GM19324 (cell line): Measurements from ENCODE around the gene VWA8.
"Not testable (repeated sequence)": the region's sequence is repeated elsewhere in the genome, so short reads cannot be mapped to it uniquely, and the experiment has no call there.

Source experiments
- ATAC-seq: cut with Tn5 transposase; IDR thresholded peaks from one replicate; pipeline ENCODE4 v1.9.1; 2021; ENCODE audit warnings: mild to moderate bottlenecking, moderate library complexity; ENCODE audit not compliant: unreplicated experiment, low FRiP score

The VWA8 gene

DNA sequence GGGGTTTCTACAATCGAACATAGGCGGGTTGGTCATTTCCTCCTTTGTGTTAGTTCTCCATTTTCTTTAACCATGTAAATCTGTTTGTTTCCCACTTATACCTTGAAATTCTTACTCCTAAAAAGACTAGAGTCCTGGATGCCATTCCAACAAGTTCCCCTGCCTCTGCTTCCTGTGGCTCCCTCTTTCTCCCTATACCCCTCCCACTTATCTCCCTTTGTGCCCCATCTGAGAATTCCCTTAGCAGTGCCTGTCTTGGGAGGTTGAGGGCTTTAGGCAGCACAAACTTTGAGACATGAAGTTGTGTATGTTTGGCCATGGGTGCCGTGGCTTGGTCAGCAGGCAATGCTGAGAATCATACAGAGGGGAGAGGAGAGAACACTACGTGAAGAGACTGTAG lies 327.1 kb downstream of the VWA8 start:
- no peak for ATAC-seq

DNA sequence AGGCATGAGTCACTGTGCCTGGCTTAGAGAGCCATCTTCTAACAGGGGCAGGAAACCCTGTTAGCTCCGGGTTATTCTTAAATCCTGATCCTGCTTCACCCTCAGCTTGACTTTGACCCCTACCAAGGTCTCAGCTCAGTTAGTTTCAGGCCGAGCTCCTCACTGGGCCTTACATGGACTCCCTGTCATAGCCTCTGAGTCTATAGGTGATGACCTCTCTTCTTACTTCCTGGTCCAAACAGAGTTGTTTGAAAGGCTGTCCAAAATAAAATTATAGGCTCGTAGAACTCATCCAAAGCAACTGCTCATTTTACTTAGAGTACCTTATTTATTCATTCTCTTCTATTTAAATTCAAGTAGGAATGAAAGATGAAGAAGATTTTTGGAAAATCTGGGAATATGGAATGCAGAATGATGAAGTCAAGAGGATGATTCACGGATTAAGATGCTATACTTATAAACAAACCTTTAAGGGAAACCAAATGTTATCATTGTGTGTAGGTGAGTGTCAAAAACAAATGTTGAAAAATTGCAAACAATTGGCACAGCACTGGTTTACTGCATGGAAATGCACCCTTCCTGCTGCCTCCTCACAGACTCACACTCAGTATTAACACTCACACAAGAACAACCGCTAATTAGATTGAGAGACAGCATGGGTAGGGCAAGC lies 329.5 kb downstream of the VWA8 start:
- no peak for ATAC-seq

- ATAC-seq = no peak
Measured at GRCh38 chr13:41627425-41627824, 333.5 kb downstream of the VWA8 start.

DNA sequence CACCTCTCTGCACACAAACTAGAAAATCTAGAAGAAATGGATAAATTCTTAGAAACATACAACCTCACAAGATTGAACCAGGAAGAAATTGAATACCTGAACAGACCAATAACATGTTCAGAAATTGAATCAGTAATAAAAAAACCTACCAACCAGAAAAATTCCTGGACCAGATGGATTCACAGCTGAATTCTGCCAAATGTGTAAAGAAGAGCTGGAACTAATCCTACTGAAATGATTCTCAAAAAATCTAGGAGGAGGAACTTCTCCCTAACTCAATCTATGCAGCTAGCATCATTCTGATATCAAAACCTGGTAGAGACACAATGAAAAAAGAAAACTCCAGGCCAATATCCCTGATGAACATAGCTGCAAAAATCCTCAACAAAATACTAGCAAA lies 336.9 kb downstream of the VWA8 start:
- no peak for ATAC-seq

GRCh38 chr13:41622432-41623429 lies 338.2 kb downstream of the VWA8 start:
- no peak for ATAC-seq

DNA sequence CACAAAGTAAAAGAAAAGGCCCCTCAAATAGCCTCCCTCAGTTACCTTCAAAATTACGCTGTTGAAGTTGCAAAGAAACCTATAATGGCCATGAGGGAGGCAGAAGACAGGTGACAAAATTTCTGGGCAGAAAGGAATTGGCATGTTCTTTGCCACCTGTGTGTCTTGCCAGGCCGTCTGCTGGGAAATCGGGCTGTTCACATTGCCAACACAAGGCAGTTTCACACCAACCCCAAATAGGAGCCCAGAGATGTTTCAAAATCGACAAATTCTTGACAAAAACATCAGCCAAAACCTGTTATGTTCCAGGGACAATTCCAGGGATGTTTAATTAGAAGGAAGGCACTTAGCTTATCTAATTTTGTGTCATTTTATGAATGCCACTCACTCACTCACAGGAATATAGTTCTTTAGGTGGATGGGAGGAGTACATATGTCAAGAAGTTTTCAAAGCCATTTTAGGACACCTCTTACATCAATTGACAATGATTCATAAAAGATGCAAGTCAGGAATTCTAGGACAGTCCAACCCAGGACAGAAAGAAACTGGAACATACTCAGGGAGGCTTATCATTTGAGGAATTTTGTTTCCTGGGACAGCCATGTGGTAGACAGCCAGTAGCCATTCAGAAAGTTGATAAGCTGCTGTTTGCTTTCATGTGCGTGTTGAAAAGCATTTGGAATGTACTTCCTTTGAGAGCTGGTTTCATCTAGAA lies 339.0 kb downstream of the VWA8 start:
- no peak for ATAC-seq

- not testable (repeated sequence) for ATAC-seq
Measured at GRCh38 chr13:41617633-41618032, 343.3 kb downstream of the VWA8 start.

- ATAC-seq = no peak
Measured at GRCh38 chr13:41616151-41616550, 344.8 kb downstream of the VWA8 start.

DNA sequence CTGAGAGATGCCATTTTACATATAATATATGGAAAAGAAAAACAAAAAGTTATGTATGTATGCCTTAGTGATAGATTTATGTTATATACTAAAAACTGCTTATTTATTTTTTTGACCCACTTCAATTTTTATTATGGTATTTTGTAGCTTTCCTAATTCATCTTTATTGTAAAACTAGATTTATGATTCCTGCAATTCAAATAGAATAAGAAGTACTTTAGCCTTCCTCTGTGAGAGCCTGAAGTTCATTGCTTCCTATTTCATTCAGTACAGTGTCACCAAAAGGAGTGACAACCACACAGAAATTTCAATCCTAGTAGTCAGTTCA lies 345.4 kb downstream of the VWA8 start:
- ATAC-seq = no peak

- ATAC-seq = no peak
Measured at GRCh38 chr13:41614671-41615527, 346.0 kb downstream of the VWA8 start.

- ATAC-seq = no peak
Measured at GRCh38 chr13:41613984-41614661, 346.8 kb downstream of the VWA8 start.

- no peak for ATAC-seq
Measured at GRCh38 chr13:41613471-41613870, 347.4 kb downstream of the VWA8 start.

- ATAC-seq = no peak
Measured at GRCh38 chr13:41611385-41611784, 349.5 kb downstream of the VWA8 start.

DNA sequence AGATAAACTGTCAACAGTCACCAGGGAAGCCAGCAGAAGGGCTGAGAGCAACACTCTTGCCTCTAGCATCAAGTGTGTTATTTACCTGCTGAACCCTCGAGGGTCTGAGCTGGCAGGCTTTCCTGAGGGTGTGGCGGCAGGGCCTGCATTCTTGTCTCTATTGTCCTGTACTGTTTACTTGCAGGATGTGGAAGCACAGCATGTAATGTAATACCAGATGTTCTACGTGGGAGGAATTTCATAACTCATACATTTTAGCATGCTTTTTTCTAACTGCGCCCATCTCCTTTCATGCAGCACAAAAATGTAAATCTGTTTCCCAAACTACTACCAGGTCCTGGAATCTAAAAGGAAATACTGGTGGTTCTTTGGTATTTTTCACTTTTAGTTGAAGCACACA lies 350.5 kb downstream of the VWA8 start:
- no peak for ATAC-seq

- no peak for ATAC-seq
Measured at GRCh38 chr13:41609828-41610227, 351.1 kb downstream of the VWA8 start.

DNA sequence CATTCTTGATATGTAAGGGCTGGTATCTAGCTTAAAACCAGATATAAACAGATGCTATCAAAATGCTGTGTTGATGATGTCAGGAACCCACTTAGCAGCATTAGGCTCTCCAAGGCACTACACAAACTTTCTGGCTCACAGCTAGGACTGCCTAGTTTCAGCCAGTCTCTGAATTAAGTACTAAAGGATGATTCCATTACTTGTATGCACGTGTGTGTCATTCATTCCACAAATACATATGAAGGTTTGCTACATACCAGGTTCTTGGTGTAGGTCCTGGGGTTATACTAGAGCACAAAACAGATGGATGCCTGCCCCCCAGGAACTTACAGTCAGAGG lies 352.1 kb downstream of the VWA8 start:
- no peak for ATAC-seq

DNA sequence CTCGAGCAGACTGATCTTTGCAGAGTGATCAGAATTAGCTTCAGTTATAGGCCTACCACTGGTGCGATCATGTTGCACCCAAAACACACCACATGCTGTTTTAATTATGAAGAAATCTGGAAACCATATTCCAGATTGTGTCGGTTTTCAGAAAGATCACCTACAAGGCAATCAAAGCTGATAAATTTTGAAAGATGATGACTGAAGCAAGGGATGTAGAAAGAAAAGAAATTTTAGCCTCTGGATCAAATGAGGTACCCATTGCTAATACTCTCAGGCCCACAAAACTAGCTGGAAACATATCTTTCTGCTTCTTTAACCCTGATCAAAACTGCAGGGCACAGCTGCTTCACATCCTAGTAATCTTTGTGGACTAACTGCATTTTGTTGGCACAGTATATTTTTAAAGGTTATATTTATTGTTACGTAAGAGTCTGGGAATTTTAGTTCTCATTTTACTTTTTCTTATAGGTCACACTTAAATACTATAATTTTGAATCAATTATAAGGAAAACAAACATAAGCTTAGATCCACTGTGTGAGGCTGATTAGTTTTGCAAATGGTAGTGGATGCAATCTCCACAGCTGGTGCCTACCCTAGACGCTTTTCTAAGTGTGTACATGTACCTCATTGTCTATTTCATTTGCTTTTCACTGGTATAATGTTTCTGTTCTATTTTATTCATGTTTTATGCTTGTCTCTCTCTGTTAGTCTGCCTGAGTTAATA lies 352.6 kb downstream of the VWA8 start:
- no peak for ATAC-seq

GRCh38 chr13:41606646-41607045 lies 354.3 kb downstream of the VWA8 start:
- no peak for ATAC-seq
